ENCODE data around the gene DEK.

DEK gene

DNA sequence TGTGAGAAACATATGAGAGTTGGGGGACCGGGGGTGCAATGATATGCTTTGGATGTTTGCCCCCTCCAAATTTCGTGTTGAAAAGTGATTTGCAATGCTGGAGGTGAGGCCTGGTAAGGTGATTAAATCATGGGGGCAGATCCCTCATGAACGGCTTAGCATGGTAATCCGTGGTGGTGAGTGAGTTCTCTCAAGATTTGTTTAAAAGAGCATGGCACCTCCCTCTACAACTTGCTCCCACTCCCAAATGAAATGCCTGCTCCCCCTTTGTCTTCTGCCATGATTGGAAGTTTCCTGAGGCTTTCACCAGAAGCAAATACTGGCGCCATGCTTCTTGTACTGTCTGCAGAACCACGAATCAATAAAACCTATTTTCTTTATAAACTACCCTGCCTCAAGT lies 2.5 kb downstream of the DEK start:
- POLR2A ChIA-PET (ENCODE audit: low non-redundant PET), result no interaction called here
- CTCF ChIA-PET, result no interaction called here
- TF ChIP-seq, protein P1, sequence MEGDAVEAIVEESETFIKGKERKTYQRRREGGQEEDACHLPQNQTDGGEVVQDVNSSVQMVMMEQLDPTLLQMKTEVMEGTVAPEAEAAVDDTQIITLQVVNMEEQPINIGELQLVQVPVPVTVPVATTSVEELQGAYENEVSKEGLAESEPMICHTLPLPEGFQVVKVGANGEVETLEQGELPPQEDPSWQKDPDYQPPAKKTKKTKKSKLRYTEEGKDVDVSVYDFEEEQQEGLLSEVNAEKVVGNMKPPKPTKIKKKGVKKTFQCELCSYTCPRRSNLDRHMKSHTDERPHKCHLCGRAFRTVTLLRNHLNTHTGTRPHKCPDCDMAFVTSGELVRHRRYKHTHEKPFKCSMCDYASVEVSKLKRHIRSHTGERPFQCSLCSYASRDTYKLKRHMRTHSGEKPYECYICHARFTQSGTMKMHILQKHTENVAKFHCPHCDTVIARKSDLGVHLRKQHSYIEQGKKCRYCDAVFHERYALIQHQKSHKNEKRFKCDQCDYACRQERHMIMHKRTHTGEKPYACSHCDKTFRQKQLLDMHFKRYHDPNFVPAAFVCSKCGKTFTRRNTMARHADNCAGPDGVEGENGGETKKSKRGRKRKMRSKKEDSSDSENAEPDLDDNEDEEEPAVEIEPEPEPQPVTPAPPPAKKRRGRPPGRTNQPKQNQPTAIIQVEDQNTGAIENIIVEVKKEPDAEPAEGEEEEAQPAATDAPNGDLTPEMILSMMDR (conservative IDR thresholded peaks at IDR 0.05; ENCODE audit: low read depth), result no peak
- DNase-seq (ENCODE audit: low spot score), result no peak
- H3K27ac ChIP-seq, result peak overlapping the region; percentile 85

DNA sequence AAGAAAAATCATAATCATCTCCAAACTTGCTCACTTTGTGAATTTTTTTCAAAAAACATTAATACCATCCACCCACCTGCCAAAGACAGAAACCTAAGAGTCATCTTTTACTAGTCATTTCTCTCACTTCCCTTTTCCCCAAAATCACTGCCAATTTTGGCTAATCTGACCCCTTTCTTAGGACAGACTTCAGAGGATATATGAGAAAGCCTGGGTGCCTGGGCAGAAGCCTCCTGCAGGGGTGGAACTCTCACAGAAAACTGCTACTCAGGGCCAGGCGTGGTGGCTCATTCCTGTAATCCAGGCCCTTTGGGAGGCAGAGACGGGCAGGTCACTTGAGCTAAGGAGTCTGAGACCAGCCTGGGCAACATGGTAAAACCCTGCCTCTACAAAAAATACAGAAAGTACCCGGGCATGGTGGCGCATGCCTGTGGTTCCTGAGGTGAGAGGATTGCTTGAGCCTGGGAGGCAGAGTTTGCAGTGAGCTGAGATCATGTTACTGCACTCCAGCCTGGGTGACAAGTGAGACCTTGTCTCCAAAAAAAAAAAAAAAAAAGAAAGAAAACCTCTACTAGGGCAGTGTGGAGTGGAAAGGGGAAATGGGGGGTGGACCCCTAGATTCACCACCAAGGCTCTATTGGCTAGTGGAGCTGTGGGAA lies 3.8 kb downstream of the DEK start:
- TF ChIP-seq, protein P1 (conservative IDR thresholded peaks at IDR 0.05; ENCODE audit: low read depth), result no peak
- ChIA-PET POLR2A (ENCODE audit: low non-redundant PET) (interaction anchor here (0.6 kb wide), 1 partner anchor 1978 kb away, joined by 11 read pairs; no protein-coding TSS in a partner anchor), CTCF (no interaction called here)
- peak overlapping the region; percentile 85 for H3K27ac ChIP-seq
- DNase-seq (ENCODE audit: low spot score), result no peak

DNA sequence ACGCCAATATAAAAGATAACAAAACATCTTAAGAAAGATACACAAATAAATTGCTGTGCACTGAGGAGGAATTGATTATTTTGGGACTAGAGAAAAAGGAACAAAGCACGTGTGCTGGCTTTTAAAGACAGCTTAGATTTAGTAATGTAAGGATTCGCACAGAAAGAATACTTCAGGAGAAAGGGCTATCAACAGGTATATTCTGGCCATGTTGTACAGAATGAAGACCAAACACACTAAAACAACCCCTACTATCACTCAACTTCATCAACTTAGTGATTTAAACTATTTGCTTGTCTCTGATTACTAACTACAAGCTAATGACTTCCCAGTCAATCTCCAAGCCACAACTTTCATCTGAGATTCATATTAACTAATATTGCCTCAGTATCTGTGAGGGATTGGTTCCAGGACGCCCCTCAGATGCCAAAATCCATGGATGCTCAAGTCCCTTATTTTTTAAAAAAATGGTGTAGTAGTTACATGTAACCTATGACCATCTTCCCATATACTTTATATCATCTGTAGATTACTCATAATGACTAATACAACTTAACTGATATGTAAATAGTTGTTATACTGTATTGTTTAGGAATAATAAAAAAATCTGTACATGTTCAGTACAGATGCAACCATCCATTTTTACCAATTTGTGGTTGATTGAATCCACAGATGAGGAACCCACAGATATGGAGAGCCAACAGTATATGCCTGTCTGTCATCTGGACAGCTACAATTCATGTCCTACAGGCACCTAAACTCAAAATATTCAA lies 4.5 kb downstream of the DEK start:
- TF ChIP-seq, protein P1 (conservative IDR thresholded peaks at IDR 0.05; ENCODE audit: low read depth), result no peak
- peak overlapping the region; percentile 85 for H3K27ac ChIP-seq
- POLR2A ChIA-PET (ENCODE audit: low non-redundant PET), result interaction anchor here (0.6 kb wide), 1 partner anchor 1977 kb away, joined by 11 read pairs; no protein-coding TSS in a partner anchor
- DNase-seq (ENCODE audit: low spot score), result no peak
- CTCF ChIA-PET, result no interaction called here

DNA sequence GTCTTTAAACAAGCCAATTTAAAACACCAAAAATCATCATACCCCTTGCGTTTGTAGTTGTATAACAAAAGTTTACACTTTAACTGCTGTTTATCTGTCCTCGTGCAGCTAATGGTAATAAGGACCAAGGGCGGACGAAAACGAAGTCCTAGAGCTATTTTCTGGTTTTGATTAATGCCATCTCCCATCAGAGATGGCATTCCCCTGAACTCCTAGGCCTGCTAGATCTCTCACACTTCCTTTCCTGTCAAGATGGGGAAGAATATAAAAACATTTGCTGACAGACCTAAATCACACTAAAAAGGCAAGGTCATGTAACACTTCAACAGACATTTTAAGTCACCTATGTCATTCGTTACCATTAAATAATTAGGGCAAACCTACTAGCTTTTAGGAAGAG lies 9.5 kb downstream of the DEK start:
- TF ChIP-seq, protein P1 (conservative IDR thresholded peaks at IDR 0.05; ENCODE audit: low read depth), result no peak
- H3K27ac ChIP-seq, result no peak overlapping the region
- DNase-seq (ENCODE audit: low spot score), result no peak
- ChIA-PET CTCF (interaction anchor here (1.0 kb wide), 1 partner anchor 216 kb away, joined by 3 read pairs; no protein-coding TSS in a partner anchor), POLR2A (ENCODE audit: low non-redundant PET) (no interaction called here)

DNA sequence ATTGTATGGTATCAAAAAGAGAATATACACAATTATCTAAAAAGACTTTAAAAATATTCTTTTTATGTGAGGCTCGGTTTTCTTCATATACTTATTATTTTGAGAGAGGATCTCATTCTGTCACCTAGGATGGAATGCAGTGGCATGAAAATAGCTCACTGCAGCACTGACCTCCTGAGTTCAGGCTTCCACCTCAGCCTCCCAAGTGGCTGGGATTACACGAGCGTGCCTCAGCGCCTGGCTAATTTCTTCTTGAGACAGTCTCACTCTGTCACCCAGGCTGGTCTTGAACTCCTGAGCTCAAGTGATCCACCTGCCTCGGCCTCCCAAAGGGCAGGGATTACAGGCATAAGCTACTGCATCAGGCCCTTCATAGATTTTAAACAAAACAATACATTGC lies 10.7 kb downstream of the DEK start:
- TF ChIP-seq, protein P1 (conservative IDR thresholded peaks at IDR 0.05; ENCODE audit: low read depth), result no peak
- no peak for DNase-seq (ENCODE audit: low spot score)
- H3K27ac ChIP-seq, result peak overlapping the region; percentile 29; the same call in 1 of the 2 replicates
- ChIA-PET POLR2A (ENCODE audit: low non-redundant PET) (interaction anchor here (0.6 kb wide), 1 partner anchor 253 kb away, joined by 7 read pairs; no protein-coding TSS in a partner anchor), CTCF (no interaction called here)

DNA sequence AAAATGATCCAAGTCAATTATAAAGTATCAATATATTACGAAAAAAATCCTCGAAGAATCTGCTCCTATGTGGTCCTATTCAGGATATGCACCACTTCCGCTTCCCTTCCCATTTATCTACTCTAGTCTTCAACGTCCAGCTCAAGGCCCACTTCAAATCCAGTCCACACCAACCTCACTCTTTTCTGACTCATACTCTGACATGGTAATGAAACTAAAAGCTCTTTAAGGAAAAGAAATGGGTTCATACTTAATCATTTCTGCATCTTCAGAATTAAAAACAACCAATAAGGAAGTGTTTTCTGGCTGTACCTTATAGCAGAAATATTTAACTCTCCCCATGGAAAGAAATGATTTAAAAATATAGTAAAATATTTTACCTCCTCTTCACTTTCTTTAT lies 15.1 kb downstream of the DEK start:
- H3K27ac ChIP-seq, result no peak overlapping the region
- ChIA-PET POLR2A (ENCODE audit: low non-redundant PET) (no interaction called here), CTCF (no interaction called here)
- no peak for DNase-seq (ENCODE audit: low spot score)
- TF ChIP-seq, protein P1 (conservative IDR thresholded peaks at IDR 0.05; ENCODE audit: low read depth), result no peak

All from RWPE1 (cell line).